Effector memory CD8-positive, alpha-beta T cell (primary cell): ENCODE data around the gene LRIG1.
A peak's percentile ranks its signal among the peaks of the same experiment; 100 is the strongest.

Experiments
- ATAC-seq: fragments of 150-1000 bp; cut with Tn5 transposase; replicated peaks from 2 replicates; pipeline ENCODE4 v1.10.0; 2021; ENCODE audit warnings: mild to moderate bottlenecking, moderate library complexity
- DNase-seq, 3 experiments: peaks; one replicate each; pipeline ENCODE4 v3.0.0; 2021
- H3K27ac Mint-ChIP-seq, 2 donors: one replicate each; pipeline ENCODE4 v1.8.0; 2022; ENCODE audit warnings: mild to moderate bottlenecking in 2 of 2, mixed read lengths in 2 of 2, moderate library complexity in 2 of 2
- H3K27me3 Mint-ChIP-seq, 2 donors: one replicate each; pipeline ENCODE4 v1.8.0; 2022; ENCODE audit warnings: mixed read lengths in 2 of 2
- H3K36me3 Mint-ChIP-seq: one replicate; pipeline ENCODE4 v1.8.0; 2022; ENCODE audit warnings: mild to moderate bottlenecking, moderate library complexity, mixed read lengths; ENCODE audit not compliant: insufficient read depth
- H3K4me1 Mint-ChIP-seq, 2 donors: one replicate each; pipeline ENCODE4 v1.8.0; 2022; ENCODE audit warnings: low read depth in 2 of 2, mixed read lengths in 2 of 2
- H3K4me3 Mint-ChIP-seq, 2 donors: one replicate each; pipeline ENCODE4 v1.8.0; 2022; ENCODE audit warnings: mild to moderate bottlenecking in 2 of 2, mixed read lengths in 2 of 2, moderate library complexity in 2 of 2
- H3K9me3 Mint-ChIP-seq, 2 donors: one replicate each; pipeline ENCODE4 v1.8.0; 2022; ENCODE audit warnings: mixed read lengths in 2 of 2

The LRIG1 gene

GRCh38 chr3:66479532-66479947 is 21.3 kb downstream of the LRIG1 start:
- ATAC-seq (no peak), DNase-seq (no peak)
- Mint-ChIP-seq H3K27ac (peak overlapping the region; percentile 7 to 62), H3K9me3 (no peaks in the 10 kb centered on the region), H3K36me3 (peaks cover 12% of the 10 kb centered on the region), H3K27me3 (no peaks in the 10 kb centered on the region), H3K4me1 (peaks cover 62 to 67% of the 10 kb centered on the region in 2 donors), H3K4me3 (no peak overlapping the region)

GRCh38 chr3:66478960-66479359 is 21.9 kb downstream of the LRIG1 start:
- H3K27ac Mint-ChIP-seq: peak overlapping the region; percentile 7 to 62

GRCh38 chr3:66477856-66478255 is 23.0 kb downstream of the LRIG1 start:
- no peaks in the 10 kb centered on the region for H3K9me3 Mint-ChIP-seq
- H3K4me1 Mint-ChIP-seq: peaks cover 58 to 65% of the 10 kb centered on the region in 2 donors
- no peaks in the 10 kb centered on the region for H3K27me3 Mint-ChIP-seq
- H3K4me3 Mint-ChIP-seq: no peak overlapping the region
- H3K27ac Mint-ChIP-seq: peak overlapping the region in 1 of 2 donors; percentile 42
- ATAC-seq (peak; percentile 17), DNase-seq (no peak)
- peaks cover 7% of the 10 kb centered on the region for H3K36me3 Mint-ChIP-seq

More at GRCh38 chr3:66478960-66479359, 21.9 kb downstream of the LRIG1 start:
- DNase-seq: no peak
- Mint-ChIP-seq H3K36me3 (peaks cover 12% of the 10 kb centered on the region), H3K4me3 (peak overlapping the region in 1 of 2 donors; percentile 25), H3K4me1 (peaks cover 60 to 65% of the 10 kb centered on the region in 2 donors), H3K9me3 (no peaks in the 10 kb centered on the region), H3K27me3 (no peaks in the 10 kb centered on the region)
- ATAC-seq: no peak

GRCh38 chr3:66476852-66477381 is 23.9 kb downstream of the LRIG1 start:
- H3K27me3 Mint-ChIP-seq: no peaks in the 10 kb centered on the region
- no peak overlapping the region for H3K4me3 Mint-ChIP-seq
- no peak for ATAC-seq
- H3K27ac Mint-ChIP-seq: no peak overlapping the region
- peaks cover 61 to 66% of the 10 kb centered on the region in 2 donors for H3K4me1 Mint-ChIP-seq
- peaks cover 4% of the 10 kb centered on the region for H3K36me3 Mint-ChIP-seq
- no peak for DNase-seq
- no peaks in the 10 kb centered on the region for H3K9me3 Mint-ChIP-seq

GRCh38 chr3:66475386-66476020 is 25.3 kb downstream of the LRIG1 start:
- no peak overlapping the region for H3K4me3 Mint-ChIP-seq
- H3K9me3 Mint-ChIP-seq: no peaks in the 10 kb centered on the region
- H3K27me3 Mint-ChIP-seq: no peaks in the 10 kb centered on the region
- H3K4me1 Mint-ChIP-seq: peaks cover 51 to 58% of the 10 kb centered on the region in 2 donors
- H3K36me3 Mint-ChIP-seq: no peaks in the 10 kb centered on the region
- ATAC-seq (no peak), DNase-seq (no peak)
- H3K27ac Mint-ChIP-seq: no peak overlapping the region

GRCh38 chr3:66473692-66474091 is 27.1 kb downstream of the LRIG1 start:
- DNase-seq (no peak), ATAC-seq (no peak)
- Mint-ChIP-seq H3K27me3 (no peaks in the 10 kb centered on the region), H3K9me3 (no peaks in the 10 kb centered on the region), H3K4me1 (peaks cover 37 to 57% of the 10 kb centered on the region in 2 donors), H3K27ac (peak overlapping the region; percentile 7 to 67), H3K4me3 (peak overlapping the region; percentile 48 to 79), H3K36me3 (peaks cover under 1% of the 10 kb centered on the region)

- peaks cover 35 to 52% of the 10 kb centered on the region in 2 donors for H3K4me1 Mint-ChIP-seq
- peaks cover 5% of the 10 kb centered on the region for H3K36me3 Mint-ChIP-seq
- H3K4me3 Mint-ChIP-seq: peak overlapping the region; percentile 48 to 79
- ATAC-seq (peak; percentile 33), DNase-seq (no peak)
- peak overlapping the region; percentile 7 to 74 for H3K27ac Mint-ChIP-seq
- H3K9me3 Mint-ChIP-seq: no peaks in the 10 kb centered on the region
- H3K27me3 Mint-ChIP-seq: no peaks in the 10 kb centered on the region
Observed at GRCh38 chr3:66473181-66473580, 27.6 kb downstream of the LRIG1 start.

- ATAC-seq (peak; percentile 73), DNase-seq (no peak)
- no peaks in the 10 kb centered on the region for H3K27me3 Mint-ChIP-seq
- H3K4me1 Mint-ChIP-seq: peaks cover 29 to 45% of the 10 kb centered on the region in 2 donors
- peaks cover 8% of the 10 kb centered on the region for H3K36me3 Mint-ChIP-seq
- H3K4me3 Mint-ChIP-seq: peak overlapping the region; percentile 48 to 79
- no peaks in the 10 kb centered on the region for H3K9me3 Mint-ChIP-seq
- peak overlapping the region; percentile 7 to 74 for H3K27ac Mint-ChIP-seq
Observed at GRCh38 chr3:66472313-66473134, 28.3 kb downstream of the LRIG1 start.

- ATAC-seq: no peak
- H3K4me3 Mint-ChIP-seq: no peak overlapping the region
- no peak overlapping the region for H3K27ac Mint-ChIP-seq
- H3K9me3 Mint-ChIP-seq: no peaks in the 10 kb centered on the region
- H3K4me1 Mint-ChIP-seq: peaks cover 27 to 46% of the 10 kb centered on the region in 2 donors
- H3K27me3 Mint-ChIP-seq: no peaks in the 10 kb centered on the region
- H3K36me3 Mint-ChIP-seq: peaks cover 11% of the 10 kb centered on the region
- DNase-seq: no peak
Observed at GRCh38 chr3:66470956-66471686, 29.7 kb downstream of the LRIG1 start.

GRCh38 chr3:66470285-66470684 is 30.5 kb downstream of the LRIG1 start:
- no peaks in the 10 kb centered on the region for H3K9me3 Mint-ChIP-seq
- H3K36me3 Mint-ChIP-seq: peaks cover 15% of the 10 kb centered on the region
- DNase-seq (no peak), ATAC-seq (no peak)
- H3K4me1 Mint-ChIP-seq: peaks cover 27 to 51% of the 10 kb centered on the region in 2 donors
- no peak overlapping the region for H3K27ac Mint-ChIP-seq
- no peak overlapping the region for H3K4me3 Mint-ChIP-seq
- H3K27me3 Mint-ChIP-seq: no peaks in the 10 kb centered on the region

GRCh38 chr3:66469220-66469640 is 31.6 kb downstream of the LRIG1 start:
- Mint-ChIP-seq H3K9me3 (no peaks in the 10 kb centered on the region), H3K36me3 (peaks cover 15% of the 10 kb centered on the region), H3K4me3 (no peak overlapping the region), H3K27ac (no peak overlapping the region), H3K27me3 (no peaks in the 10 kb centered on the region), H3K4me1 (peaks cover 27 to 49% of the 10 kb centered on the region in 2 donors)
- DNase-seq: no peak
- ATAC-seq: no peak

- no peaks in the 10 kb centered on the region for H3K27me3 Mint-ChIP-seq
- H3K27ac Mint-ChIP-seq: no peak overlapping the region
- DNase-seq (no peak), ATAC-seq (no peak)
- H3K9me3 Mint-ChIP-seq: no peaks in the 10 kb centered on the region
- H3K4me3 Mint-ChIP-seq: no peak overlapping the region
- peaks cover 20 to 47% of the 10 kb centered on the region in 2 donors for H3K4me1 Mint-ChIP-seq
- peaks cover 15% of the 10 kb centered on the region for H3K36me3 Mint-ChIP-seq
Observed at GRCh38 chr3:66467996-66468735, 32.7 kb downstream of the LRIG1 start.
